Suprapubic skin (tissue), 3 donors: ENCODE results near the gene NOX3.

Experiments used
- EP300 ChIP-seq: sonication (generic); formaldehyde crosslinking; IDR thresholded peaks from one replicate; pipeline ENCODE4 v1.6.1; 2017; ENCODE audit warnings: antibody characterized with exemption
- POLR2A ChIP-seq, 2 donors: fragments of 450-650 bp; IDR thresholded peaks; one replicate each; pipeline ENCODE4 v1.6.1; 2017; ENCODE audit warnings: antibody characterized with exemption in 2 of 2, mild to moderate bottlenecking in 2 of 2, moderate library complexity in 2 of 2
- TF ChIP-seq, protein P1 (sequence below), 2 donors: fragments of 200-600 bp in 1 of 2; fragments of 450-650 bp in 1 of 2; sonication (generic) in 1 of 2; IDR thresholded peaks; one replicate each; pipeline ENCODE4 v1.5.1; 2016 to 2019; ENCODE audit warnings: antibody characterized with exemption in 2 of 2, mild to moderate bottlenecking in 1 of 2, moderate library complexity in 1 of 2

DNA sequence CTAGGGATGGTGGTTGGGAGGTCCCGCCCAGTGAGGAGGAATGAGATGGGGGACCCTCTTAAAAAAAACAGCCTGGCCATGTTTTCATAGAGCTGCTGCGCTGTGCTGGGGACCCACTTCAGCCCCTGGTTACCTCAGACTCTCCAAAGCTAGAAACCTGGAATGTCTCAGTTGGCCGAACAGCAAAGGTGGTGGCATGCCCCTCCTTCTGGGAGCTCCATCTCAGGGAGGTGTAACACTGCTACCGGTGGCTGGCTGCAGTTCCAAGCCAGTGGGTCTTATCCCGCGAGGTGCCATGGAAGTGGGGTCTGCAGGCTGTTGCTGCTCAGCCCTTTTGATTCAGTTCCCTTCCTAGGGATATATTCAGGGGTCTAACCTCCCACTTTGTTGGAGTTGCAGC, 105.7 kb downstream of the NOX3 start:
- TF ChIP-seq, protein P1, sequence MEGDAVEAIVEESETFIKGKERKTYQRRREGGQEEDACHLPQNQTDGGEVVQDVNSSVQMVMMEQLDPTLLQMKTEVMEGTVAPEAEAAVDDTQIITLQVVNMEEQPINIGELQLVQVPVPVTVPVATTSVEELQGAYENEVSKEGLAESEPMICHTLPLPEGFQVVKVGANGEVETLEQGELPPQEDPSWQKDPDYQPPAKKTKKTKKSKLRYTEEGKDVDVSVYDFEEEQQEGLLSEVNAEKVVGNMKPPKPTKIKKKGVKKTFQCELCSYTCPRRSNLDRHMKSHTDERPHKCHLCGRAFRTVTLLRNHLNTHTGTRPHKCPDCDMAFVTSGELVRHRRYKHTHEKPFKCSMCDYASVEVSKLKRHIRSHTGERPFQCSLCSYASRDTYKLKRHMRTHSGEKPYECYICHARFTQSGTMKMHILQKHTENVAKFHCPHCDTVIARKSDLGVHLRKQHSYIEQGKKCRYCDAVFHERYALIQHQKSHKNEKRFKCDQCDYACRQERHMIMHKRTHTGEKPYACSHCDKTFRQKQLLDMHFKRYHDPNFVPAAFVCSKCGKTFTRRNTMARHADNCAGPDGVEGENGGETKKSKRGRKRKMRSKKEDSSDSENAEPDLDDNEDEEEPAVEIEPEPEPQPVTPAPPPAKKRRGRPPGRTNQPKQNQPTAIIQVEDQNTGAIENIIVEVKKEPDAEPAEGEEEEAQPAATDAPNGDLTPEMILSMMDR (IDR thresholded peaks at IDR 0.05) = no peak
- no peak for TF ChIP-seq EP300
- TF ChIP-seq POLR2A (IDR thresholded peaks at IDR 0.05) = no peak
